Activated effector memory CD4-positive, alpha-beta T cell treated with Interleukin-2 at 50 U/mL for 16 hours (primary cell): ENCODE data around the gene LCNL1.
A peak's percentile ranks its signal among the peaks of the same experiment; 100 is the strongest.
"Not testable (repeated sequence)": the region's sequence is repeated elsewhere in the genome, so short reads cannot be mapped to it uniquely, and the experiment has no call there.

Source experiments
- DNase-seq: peaks from one replicate; pipeline ENCODE4 v3.0.0-alpha.2; 2020

LCNL1 gene

GRCh38 chr9:136995362-136995761, 12.6 kb downstream of the LCNL1 start:
- DNase-seq = no peak

GRCh38 chr9:136995772-136996311, 13.0 kb downstream of the LCNL1 start:
- no peak for DNase-seq

- DNase-seq = peak; percentile 52
These were observed 13.8 kb downstream of the LCNL1 start, which contains the start of gene CLIC3 for GRCh38 chr9:136996361-136997292. CLIC3 (minus strand) TSS chr9:136996568; CDS start chr9:136996543, 25 bp downstream.

GRCh38 chr9:136997371-136997770, 14.6 kb downstream of the LCNL1 start:
- no peak for DNase-seq

GRCh38 chr9:136997830-136998234, 15.0 kb downstream of the LCNL1 start:
- no peak for DNase-seq

GRCh38 chr9:137000177-137000930, 17.6 kb downstream of the LCNL1 start:
- no peak for DNase-seq

- no peak for DNase-seq
These were observed 19.3 kb downstream of the LCNL1 start for GRCh38 chr9:137001857-137002645.

GRCh38 chr9:137002646-137003041, 19.9 kb downstream of the LCNL1 start:
- DNase-seq = no peak

GRCh38 chr9:137004285-137004684, 21.5 kb downstream of the LCNL1 start:
- DNase-seq = not testable (repeated sequence)

GRCh38 chr9:137006116-137007003, 23.6 kb downstream of the LCNL1 start:
- DNase-seq = no peak

- DNase-seq = no peak
These were observed 24.5 kb downstream of the LCNL1 start for GRCh38 chr9:137007108-137007815.

GRCh38 chr9:137007816-137008270, 25.1 kb downstream of the LCNL1 start:
- DNase-seq = no peak

GRCh38 chr9:137008312-137008711, 25.5 kb downstream of the LCNL1 start:
- no peak for DNase-seq

GRCh38 chr9:137009217-137009616, 26.4 kb downstream of the LCNL1 start:
- no peak for DNase-seq

GRCh38 chr9:137009938-137010732, 27.3 kb downstream of the LCNL1 start:
- DNase-seq = no peak

- DNase-seq = no peak
These were observed 28.4 kb downstream of the LCNL1 start for GRCh38 chr9:137011156-137011555.

- no peak for DNase-seq
These were observed 29.3 kb downstream of the LCNL1 start for GRCh38 chr9:137011907-137012675.

- DNase-seq = no peak
These were observed 30.1 kb downstream of the LCNL1 start for GRCh38 chr9:137012694-137013570.
